Immature natural killer cell (primary cell): ENCODE data around the gene SNX19. TPM values are rescaled to one million over a fixed set of nuclear protein-coding genes. Genes with fewer than 3 reads are reported as not detected.

ENCODE experiments used
- DNase-seq, 3 donors: peaks; one replicate each; pipeline ENCODE4 v3.0.0; 2022; ENCODE audit warnings: mixed read lengths in 1 of 3
- H3K27ac Mint-ChIP-seq, 6 donors: one replicate each; pipeline ENCODE4 v1.8.0; 2020; ENCODE audit warnings: mixed read lengths in 6 of 6, mild to moderate bottlenecking in 5 of 6, inconsistent platforms in 4 of 6, moderate library complexity in 3 of 6
- H3K27me3 Mint-ChIP-seq, 3 donors: one replicate each; pipeline ENCODE4 v1.8.0; 2020 to 2021; ENCODE audit warnings: low read depth in 3 of 3, mild to moderate bottlenecking in 3 of 3, mixed read lengths in 3 of 3, moderate library complexity in 3 of 3, inconsistent platforms in 1 of 3
- H3K36me3 Mint-ChIP-seq, 3 donors: one replicate each; pipeline ENCODE4 v1.8.0; 2020; ENCODE audit warnings: mixed read lengths in 3 of 3, inconsistent platforms in 2 of 3, mild to moderate bottlenecking in 2 of 3
- H3K4me1 Mint-ChIP-seq, 2 donors: one replicate each; pipeline ENCODE4 v1.8.0; 2020; ENCODE audit warnings: inconsistent platforms in 2 of 2, mild to moderate bottlenecking in 2 of 2, mixed read lengths in 2 of 2, moderate library complexity in 1 of 2
- H3K4me3 Mint-ChIP-seq, 5 donors: one replicate each; pipeline ENCODE4 v1.8.0; 2020; ENCODE audit warnings: mild to moderate bottlenecking in 5 of 5, mixed read lengths in 5 of 5, inconsistent platforms in 3 of 5, moderate library complexity in 3 of 5
- H3K9me3 Mint-ChIP-seq, 6 donors: one replicate each; pipeline ENCODE4 v1.8.0; 2020; ENCODE audit warnings: mild to moderate bottlenecking in 6 of 6, mixed read lengths in 6 of 6, inconsistent platforms in 4 of 6, moderate library complexity in 3 of 6
- polyA plus RNA-seq, 3 donors: library from polyadenylated mRNA; unstranded; fragments of 300-500 nt; fragmentation: Illumina TruSeq; gene quantifications; one replicate each; pipeline ENCODE4 v1.2.3, GENCODE V29; 2021

SNX19 gene
- polyA plus RNA-seq, 3 donors from 2014 or later, result 9.5 to 29.5 (median 18.0) TPM

- Mint-ChIP-seq H3K36me3 (peaks cover 7 to 28% (median 18%) of the 10 kb centered on the region in 3 donors), H3K4me3 (peak overlapping the region; percentile 85 to 93 (median 90)), H3K27ac (peak overlapping the region; percentile 80 to 94 (median 86)), H3K4me1 (peaks cover 37 to 48% of the 10 kb centered on the region in 2 donors), H3K9me3 (peaks cover 2 to 13% (median 7%) of the 10 kb centered on the region in 6 donors), H3K27me3 (peaks cover 2 to 5% (median 4%) of the 10 kb centered on the region in 3 donors)
- no peak for DNase-seq
Measured at GRCh38 chr11:130916910-130917309, 631 bp upstream of the SNX19 start.

- Mint-ChIP-seq H3K4me3 (peak overlapping the region; percentile 85 to 93 (median 90)), H3K27ac (peak overlapping the region; percentile 67 to 92 (median 86)), H3K27me3 (peaks cover 2 to 4% (median 2%) of the 10 kb centered on the region in 3 donors), H3K9me3 (peaks cover 2 to 17% (median 8%) of the 10 kb centered on the region in 6 donors), H3K36me3 (peaks cover 9 to 38% (median 24%) of the 10 kb centered on the region in 3 donors), H3K4me1 (peaks cover 39 to 57% of the 10 kb centered on the region in 2 donors)
- no peak for DNase-seq
Measured at GRCh38 chr11:130915603-130916237, 559 bp downstream of the SNX19 start.

- DNase-seq, result no peak
- peaks cover 28 to 59% (median 39%) of the 10 kb centered on the region in 3 donors for H3K36me3 Mint-ChIP-seq
- peaks cover 0 to 2% (median 2%) of the 10 kb centered on the region in 3 donors for H3K27me3 Mint-ChIP-seq
- peak overlapping the region in 3 of 5 donors; percentile 8 to 34 (median 25) for H3K4me3 Mint-ChIP-seq
- H3K4me1 Mint-ChIP-seq, result peaks cover 54 to 81% of the 10 kb centered on the region in 2 donors
- peaks cover 2 to 17% (median 8%) of the 10 kb centered on the region in 6 donors for H3K9me3 Mint-ChIP-seq
- peak overlapping the region in 1 of 6 donors; percentile 20 for H3K27ac Mint-ChIP-seq
Measured at GRCh38 chr11:130913268-130913667, 3.0 kb downstream of the SNX19 start.

- peaks cover 2 to 17% (median 8%) of the 10 kb centered on the region in 6 donors for H3K9me3 Mint-ChIP-seq
- H3K4me1 Mint-ChIP-seq, result peaks cover 59 to 85% of the 10 kb centered on the region in 2 donors
- H3K4me3 Mint-ChIP-seq, result peak overlapping the region in 1 of 5 donors; percentile 29
- DNase-seq, result no peak
- peaks cover 28 to 65% (median 39%) of the 10 kb centered on the region in 3 donors for H3K36me3 Mint-ChIP-seq
- no peak overlapping the region for H3K27ac Mint-ChIP-seq
- H3K27me3 Mint-ChIP-seq, result peaks cover 0 to 3% (median 2%) of the 10 kb centered on the region in 3 donors
Measured at GRCh38 chr11:130912552-130912951, 3.7 kb downstream of the SNX19 start.

- H3K27me3 Mint-ChIP-seq, result peaks cover 0 to 3% (median 2%) of the 10 kb centered on the region in 3 donors
- DNase-seq, result no peak
- peaks cover 37 to 77% (median 40%) of the 10 kb centered on the region in 3 donors for H3K36me3 Mint-ChIP-seq
- H3K4me3 Mint-ChIP-seq, result no peak overlapping the region
- H3K9me3 Mint-ChIP-seq, result peaks cover 2 to 17% (median 8%) of the 10 kb centered on the region in 6 donors
- H3K27ac Mint-ChIP-seq, result no peak overlapping the region
- H3K4me1 Mint-ChIP-seq, result peaks cover 50 to 86% of the 10 kb centered on the region in 2 donors
Measured at GRCh38 chr11:130911306-130911705, 5.0 kb downstream of the SNX19 start.

- peaks cover 0 to 3% (median 2%) of the 10 kb centered on the region in 3 donors for H3K27me3 Mint-ChIP-seq
- no peak for DNase-seq
- peak overlapping the region in 2 of 6 donors; percentile 17 to 24 for H3K27ac Mint-ChIP-seq
- H3K9me3 Mint-ChIP-seq, result peaks cover 2 to 17% (median 8%) of the 10 kb centered on the region in 6 donors
- no peak overlapping the region for H3K4me3 Mint-ChIP-seq
- H3K36me3 Mint-ChIP-seq, result peaks cover 42 to 90% (median 49%) of the 10 kb centered on the region in 3 donors
- peaks cover 45 to 77% of the 10 kb centered on the region in 2 donors for H3K4me1 Mint-ChIP-seq
Measured at GRCh38 chr11:130909650-130910049, 6.6 kb downstream of the SNX19 start.

- H3K27ac Mint-ChIP-seq, result no peak overlapping the region
- peaks cover 2 to 17% (median 6%) of the 10 kb centered on the region in 6 donors for H3K9me3 Mint-ChIP-seq
- H3K27me3 Mint-ChIP-seq, result peaks cover 0 to 3% (median 0%) of the 10 kb centered on the region in 3 donors
- peaks cover 38 to 71% of the 10 kb centered on the region in 2 donors for H3K4me1 Mint-ChIP-seq
- peaks cover 42 to 86% (median 49%) of the 10 kb centered on the region in 3 donors for H3K36me3 Mint-ChIP-seq
- DNase-seq, result no peak
- H3K4me3 Mint-ChIP-seq, result no peak overlapping the region
Measured at GRCh38 chr11:130908770-130909625, 7.3 kb downstream of the SNX19 start.

GRCh38 chr11:130908061-130908460 is 8.2 kb downstream of the SNX19 start:
- Mint-ChIP-seq H3K9me3 (peaks cover 0 to 12% (median 3%) of the 10 kb centered on the region in 6 donors), H3K4me1 (peaks cover 32 to 62% of the 10 kb centered on the region in 2 donors), H3K27ac (no peak overlapping the region), H3K4me3 (no peak overlapping the region), H3K36me3 (peaks cover 39 to 83% (median 49%) of the 10 kb centered on the region in 3 donors), H3K27me3 (peaks cover 0 to 3% (median 0%) of the 10 kb centered on the region in 3 donors)
- no peak for DNase-seq

- Mint-ChIP-seq H3K27me3 (peaks cover 0 to 3% (median 0%) of the 10 kb centered on the region in 3 donors), H3K4me1 (peaks cover 28 to 56% of the 10 kb centered on the region in 2 donors), H3K36me3 (peaks cover 34 to 83% (median 52%) of the 10 kb centered on the region in 3 donors), H3K9me3 (peaks cover 0 to 7% (median 0%) of the 10 kb centered on the region in 6 donors), H3K4me3 (no peak overlapping the region), H3K27ac (no peak overlapping the region)
- no peak for DNase-seq
Measured at GRCh38 chr11:130907229-130907628, 9.1 kb downstream of the SNX19 start.

- no peak for DNase-seq
- Mint-ChIP-seq H3K4me3 (no peak overlapping the region), H3K36me3 (peaks cover 28 to 80% (median 47%) of the 10 kb centered on the region in 3 donors), H3K9me3 (peaks cover 0 to under 1% (median 0%) of the 10 kb centered on the region in 6 donors), H3K4me1 (peaks cover 27 to 49% of the 10 kb centered on the region in 2 donors), H3K27ac (no peak overlapping the region), H3K27me3 (peaks cover 0 to 3% (median 0%) of the 10 kb centered on the region in 3 donors)
Measured at GRCh38 chr11:130906616-130907015, 9.7 kb downstream of the SNX19 start.

- Mint-ChIP-seq H3K27me3 (peaks cover 0 to 3% (median 0%) of the 10 kb centered on the region in 3 donors), H3K36me3 (peaks cover 24 to 79% (median 52%) of the 10 kb centered on the region in 3 donors), H3K4me1 (peaks cover 25 to 42% of the 10 kb centered on the region in 2 donors), H3K27ac (no peak overlapping the region), H3K4me3 (no peak overlapping the region), H3K9me3 (no peaks in the 10 kb centered on the region)
- DNase-seq, result no peak
Measured at GRCh38 chr11:130905512-130905911, 10.8 kb downstream of the SNX19 start.

- Mint-ChIP-seq H3K27ac (no peak overlapping the region), H3K27me3 (peaks cover 0 to 3% (median 0%) of the 10 kb centered on the region in 3 donors), H3K4me3 (no peak overlapping the region), H3K4me1 (peaks cover 15 to 31% of the 10 kb centered on the region in 2 donors), H3K36me3 (peaks cover 14 to 76% (median 47%) of the 10 kb centered on the region in 3 donors), H3K9me3 (no peaks in the 10 kb centered on the region)
- DNase-seq, result no peak
Measured at GRCh38 chr11:130904380-130904779, 11.9 kb downstream of the SNX19 start.

GRCh38 chr11:130902380-130902779 is 13.9 kb downstream of the SNX19 start:
- no peak overlapping the region for H3K27ac Mint-ChIP-seq
- no peaks in the 10 kb centered on the region for H3K9me3 Mint-ChIP-seq
- H3K4me1 Mint-ChIP-seq, result peaks cover 5 to 14% of the 10 kb centered on the region in 2 donors
- peaks cover 18 to 74% (median 45%) of the 10 kb centered on the region in 3 donors for H3K36me3 Mint-ChIP-seq
- no peaks in the 10 kb centered on the region for H3K27me3 Mint-ChIP-seq
- H3K4me3 Mint-ChIP-seq, result no peak overlapping the region
- no peak for DNase-seq
